ENCODE measurements around the gene NEK6. TPM values are rescaled to one million over a fixed set of nuclear protein-coding genes. Genes with fewer than 3 reads are reported as not detected.

Gene NEK6
- total RNA-seq, 1 experiment from 2014 or later = 66.6 TPM

GRCh38 chr9:124274226-124274625 lies 16.5 kb downstream of the NEK6 start:
- BruUV-seq (replicated peaks) = no TSS peak
- Mint-ChIP-seq H3K9me3 (ENCODE audit: unreplicated experiment) (no peaks in the 10 kb centered on the region), H3K27ac (ENCODE audit: unreplicated experiment) (no peak overlapping the region), H3K27me3 (ENCODE audit: insufficient read depth, unreplicated experiment) (no peaks in the 10 kb centered on the region), H3K4me3 (ENCODE audit: unreplicated experiment) (no peak overlapping the region), H3K36me3 (ENCODE audit: insufficient read depth, unreplicated experiment) (peaks cover 24% of the 10 kb centered on the region), H3K4me1 (ENCODE audit: low read depth, unreplicated experiment) (no peaks in the 10 kb centered on the region)
- H3K9me3 ChIP-seq = no peaks in the 10 kb centered on the region
- peaks cover 2% of the 10 kb centered on the region; the same call in 1 of the 2 replicates for H3K36me3 ChIP-seq (ENCODE audit: control insufficient read depth, insufficient read depth, low read length)
- no peak overlapping the region for H3K4me3 ChIP-seq (ENCODE audit: low read depth, low read length)
- no peak for DNase-seq
- ChIA-PET CTCF (no interaction called here), POLR2A (no interaction called here)
- no peaks in the 10 kb centered on the region for H3K4me1 ChIP-seq
- TF ChIP-seq CTCF (IDR thresholded peaks at IDR 0.05; ENCODE audit: insufficient read depth in 1 of 2, low read depth in 1 of 2, low read length in 1 of 2, severe bottlenecking in 1 of 2, unreplicated experiment in 1 of 2) = no peak
- H3K27me3 ChIP-seq (replicated peaks; ENCODE audit: control insufficient read depth, insufficient read depth, low read length) = no peaks in the 10 kb centered on the region
- intact Hi-C loops (cut with micrococcal nuclease; ENCODE audit: unreplicated experiment) = no loop called here

GRCh38 chr9:124274738-124275137 lies 17.0 kb downstream of the NEK6 start:
- Mint-ChIP-seq H3K4me1 (ENCODE audit: low read depth, unreplicated experiment) (no peaks in the 10 kb centered on the region), H3K36me3 (ENCODE audit: insufficient read depth, unreplicated experiment) (peaks cover 21% of the 10 kb centered on the region), H3K9me3 (ENCODE audit: unreplicated experiment) (no peaks in the 10 kb centered on the region), H3K4me3 (ENCODE audit: unreplicated experiment) (no peak overlapping the region), H3K27ac (ENCODE audit: unreplicated experiment) (no peak overlapping the region), H3K27me3 (ENCODE audit: insufficient read depth, unreplicated experiment) (no peaks in the 10 kb centered on the region)
- Histone ChIP-seq H3K4me3 (ENCODE audit: low read depth, low read length) (no peak overlapping the region), H3K4me1 (no peaks in the 10 kb centered on the region), H3K36me3 (ENCODE audit: control insufficient read depth, insufficient read depth, low read length) (peaks cover 2% of the 10 kb centered on the region; the same call in 1 of the 2 replicates), H3K9me3 (no peaks in the 10 kb centered on the region), H3K27me3 (replicated peaks; ENCODE audit: control insufficient read depth, insufficient read depth, low read length) (no peaks in the 10 kb centered on the region)
- DNase-seq = no peak
- no TSS peak for BruUV-seq (replicated peaks)
- no peak for TF ChIP-seq CTCF (IDR thresholded peaks at IDR 0.05; ENCODE audit: insufficient read depth in 1 of 2, low read depth in 1 of 2, low read length in 1 of 2, severe bottlenecking in 1 of 2, unreplicated experiment in 1 of 2)
- ChIA-PET POLR2A (no interaction called here), CTCF (no interaction called here)
- intact Hi-C loops (cut with micrococcal nuclease; ENCODE audit: unreplicated experiment) = no loop called here

GRCh38 chr9:124277420-124277819 lies 19.7 kb downstream of the NEK6 start:
- H3K4me1 ChIP-seq = no peaks in the 10 kb centered on the region
- no peak for DNase-seq
- intact Hi-C loops (cut with micrococcal nuclease; ENCODE audit: unreplicated experiment) = no loop called here
- H3K4me3 ChIP-seq (ENCODE audit: low read depth, low read length) = no peak overlapping the region
- H3K9me3 ChIP-seq = no peaks in the 10 kb centered on the region
- TF ChIP-seq CTCF (IDR thresholded peaks at IDR 0.05; ENCODE audit: insufficient read depth in 1 of 2, low read depth in 1 of 2, low read length in 1 of 2, severe bottlenecking in 1 of 2, unreplicated experiment in 1 of 2) = no peak
- H3K36me3 ChIP-seq (ENCODE audit: control insufficient read depth, insufficient read depth, low read length) = peaks cover 2% of the 10 kb centered on the region; the same call in 1 of the 2 replicates
- no peaks in the 10 kb centered on the region for H3K9me3 Mint-ChIP-seq (ENCODE audit: unreplicated experiment)
- no peaks in the 10 kb centered on the region for H3K27me3 ChIP-seq (replicated peaks; ENCODE audit: control insufficient read depth, insufficient read depth, low read length)
- H3K4me1 Mint-ChIP-seq (ENCODE audit: low read depth, unreplicated experiment) = no peaks in the 10 kb centered on the region
- H3K27me3 Mint-ChIP-seq (ENCODE audit: insufficient read depth, unreplicated experiment) = no peaks in the 10 kb centered on the region
- ChIA-PET POLR2A (no interaction called here), CTCF (interaction anchor here (0.6 kb wide), 1 partner anchor 1018 kb away, joined by 3 read pairs; no protein-coding TSS in a partner anchor)
- H3K27ac Mint-ChIP-seq (ENCODE audit: unreplicated experiment) = no peak overlapping the region
- no peak overlapping the region for H3K4me3 Mint-ChIP-seq (ENCODE audit: unreplicated experiment)
- H3K36me3 Mint-ChIP-seq (ENCODE audit: insufficient read depth, unreplicated experiment) = peaks cover 16% of the 10 kb centered on the region
- BruUV-seq (replicated peaks) = no TSS peak

All from Caco-2 (cell line).